Measurements from ENCODE around the gene HOXD9.
A peak's percentile ranks its signal among the peaks of the same experiment; 100 is the strongest.

HOXD9 gene

DNA sequence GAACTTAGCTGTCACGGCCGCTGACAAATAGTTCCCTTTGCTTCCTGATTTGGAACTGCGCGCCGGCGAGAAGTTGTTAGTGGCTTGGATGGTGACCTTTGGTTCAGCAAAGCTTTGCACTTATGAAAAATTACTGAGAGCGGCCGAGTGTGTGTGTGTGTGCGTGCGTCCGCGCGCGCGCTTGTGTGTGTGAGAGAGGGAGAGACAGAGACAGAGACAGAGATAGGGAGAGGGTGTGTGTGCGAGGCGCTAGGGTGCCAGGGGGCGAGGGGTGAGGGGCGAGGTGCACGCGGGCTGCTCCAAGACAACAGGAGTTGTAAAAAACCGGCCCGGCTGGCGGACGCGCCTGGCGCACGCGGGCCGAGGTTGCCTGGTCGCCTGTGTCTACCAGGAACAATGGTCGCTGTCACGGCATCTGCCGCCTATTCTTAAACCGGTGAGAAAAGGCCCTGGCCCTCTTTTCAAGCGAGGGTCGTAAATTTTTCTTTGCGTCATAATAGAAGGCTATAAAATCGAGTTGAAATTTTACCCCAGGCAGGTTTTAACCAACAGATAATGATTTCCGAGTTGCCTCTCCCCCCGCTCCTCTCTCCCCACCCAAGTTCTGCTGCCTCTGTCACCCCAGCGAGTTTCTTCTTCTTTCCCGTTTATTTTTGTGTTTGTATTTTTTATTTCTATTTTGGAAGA is 35.1 kb downstream of the HOXD9 start:
- peak; percentile 75 for DNase-seq

DNA sequence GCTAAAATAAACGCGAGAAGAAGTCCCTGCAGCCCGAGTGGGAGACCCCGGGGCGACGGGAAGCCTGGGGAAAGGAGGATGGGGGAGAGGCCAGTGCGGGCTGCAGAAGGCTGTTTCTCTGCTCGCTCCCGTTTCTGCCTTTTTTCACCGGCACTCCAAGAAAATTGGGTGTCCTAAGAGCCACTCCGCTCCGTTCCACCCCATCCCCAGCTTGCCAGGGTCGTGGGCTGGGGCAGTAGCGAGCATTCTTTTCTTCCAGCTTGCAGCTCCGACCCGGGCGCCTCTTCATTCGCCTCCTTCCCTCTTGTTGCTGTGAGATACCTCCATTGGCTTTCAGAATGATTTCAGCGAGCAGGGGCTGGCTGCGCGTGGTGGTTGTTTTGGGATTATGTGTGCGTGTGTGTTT is 35.7 kb downstream of the HOXD9 start:
- peak; percentile 49 for DNase-seq

DNA sequence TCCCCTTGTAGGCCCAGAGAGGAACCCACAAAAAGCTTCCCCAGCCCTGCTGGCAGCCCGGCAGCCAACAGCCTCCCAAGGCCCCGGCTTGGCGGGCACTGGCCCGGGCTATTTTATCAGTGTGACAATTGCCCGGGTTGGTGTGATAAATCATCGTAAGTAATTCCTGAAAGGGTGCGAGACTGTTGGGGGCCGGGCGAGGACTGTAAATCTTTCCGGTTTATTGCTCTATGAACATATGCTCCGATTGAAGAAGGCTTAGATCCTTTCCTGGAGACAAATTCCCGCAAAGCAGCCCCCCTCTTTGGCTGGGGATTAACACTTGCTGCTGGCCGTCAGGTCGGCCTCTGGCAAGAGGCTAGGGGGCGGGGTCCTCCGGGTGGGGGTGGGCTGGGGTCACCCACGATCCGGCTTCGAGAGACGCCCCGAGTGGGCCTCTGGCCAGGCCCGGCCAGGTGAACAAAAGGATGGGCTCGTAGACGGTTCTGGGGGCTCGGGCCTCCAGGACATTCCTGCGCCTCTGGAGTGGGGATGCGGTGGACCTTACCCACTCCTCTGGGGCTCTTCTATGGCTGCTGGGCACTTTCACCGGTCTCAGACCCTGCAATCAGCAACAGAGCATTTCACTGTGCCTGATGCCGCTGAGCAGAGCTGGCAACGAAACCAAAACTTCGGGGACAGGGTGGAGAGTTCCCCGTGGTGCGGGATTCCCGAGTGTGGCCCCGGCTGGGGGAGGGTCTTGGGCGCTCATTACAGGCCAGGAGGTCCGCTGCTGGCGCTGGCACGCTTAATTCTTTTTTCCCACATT is 36.5 kb downstream of the HOXD9 start:
- no peak for DNase-seq

DNA sequence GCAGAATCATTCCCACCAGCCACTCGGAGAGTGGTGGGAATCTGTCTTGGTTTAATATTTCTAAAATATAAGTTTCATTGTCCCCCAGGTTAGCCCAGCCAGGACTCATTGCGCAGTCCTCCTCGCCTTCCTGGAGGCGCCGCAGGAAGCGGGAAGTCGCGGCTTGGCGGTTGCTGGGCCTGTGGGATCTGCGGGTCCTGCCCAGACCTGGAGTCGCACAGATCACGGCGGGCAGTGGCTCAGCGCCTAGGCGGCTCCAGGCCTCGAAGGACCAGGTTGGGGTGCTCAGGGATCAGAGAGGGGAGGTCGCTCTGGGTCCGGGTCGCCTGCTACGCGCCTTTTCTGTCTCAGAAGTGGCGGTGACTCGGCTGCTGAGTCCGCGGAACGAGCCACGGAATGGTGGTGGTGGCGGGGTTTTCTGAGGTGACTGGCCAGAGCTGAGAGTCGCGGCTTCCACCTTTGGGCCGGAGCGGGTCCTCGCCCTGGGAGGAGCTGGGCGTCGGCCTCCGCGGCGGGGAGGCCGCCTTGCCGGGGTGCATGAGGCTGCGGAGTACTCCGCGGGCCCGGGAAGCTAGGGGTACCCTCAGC is 37.2 kb downstream of the HOXD9 start:
- no peak for DNase-seq

DNA sequence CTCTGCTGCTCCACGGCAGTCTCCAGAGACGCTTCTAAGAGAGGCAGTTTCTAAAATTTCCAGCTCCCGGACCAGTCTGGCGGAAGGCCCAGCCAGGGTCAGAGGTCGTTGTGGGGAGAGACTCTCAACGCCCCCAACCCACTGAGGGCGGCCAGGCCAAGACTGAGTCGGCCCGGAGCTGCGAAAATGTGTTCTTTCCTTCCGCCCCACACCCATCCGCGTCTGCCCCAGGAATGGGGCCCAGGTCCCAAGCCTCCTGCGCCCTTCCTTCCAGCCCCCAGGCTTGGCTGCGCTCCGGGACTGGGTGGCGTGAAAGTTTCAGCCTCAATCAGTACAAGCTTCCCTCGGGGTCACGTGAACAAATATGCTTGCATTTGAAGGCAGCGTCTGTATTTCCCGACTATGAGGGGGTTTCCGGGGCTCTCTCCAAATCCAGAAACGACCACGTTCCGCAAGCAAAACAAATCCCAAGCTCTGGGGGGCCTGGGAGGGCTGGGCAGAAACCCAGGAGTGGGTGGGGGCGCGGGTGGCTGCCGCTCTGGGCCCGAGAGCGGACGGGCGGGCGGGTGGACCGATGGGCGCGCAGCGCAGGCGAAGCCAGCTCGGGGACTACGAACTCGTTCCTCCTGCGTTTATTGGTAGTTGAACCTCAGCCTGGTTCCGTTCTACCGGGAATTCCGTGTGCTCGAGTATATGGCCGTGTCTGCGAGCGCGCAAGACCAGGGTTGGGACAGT is 37.9 kb downstream of the HOXD9 start:
- no peak for DNase-seq

DNA sequence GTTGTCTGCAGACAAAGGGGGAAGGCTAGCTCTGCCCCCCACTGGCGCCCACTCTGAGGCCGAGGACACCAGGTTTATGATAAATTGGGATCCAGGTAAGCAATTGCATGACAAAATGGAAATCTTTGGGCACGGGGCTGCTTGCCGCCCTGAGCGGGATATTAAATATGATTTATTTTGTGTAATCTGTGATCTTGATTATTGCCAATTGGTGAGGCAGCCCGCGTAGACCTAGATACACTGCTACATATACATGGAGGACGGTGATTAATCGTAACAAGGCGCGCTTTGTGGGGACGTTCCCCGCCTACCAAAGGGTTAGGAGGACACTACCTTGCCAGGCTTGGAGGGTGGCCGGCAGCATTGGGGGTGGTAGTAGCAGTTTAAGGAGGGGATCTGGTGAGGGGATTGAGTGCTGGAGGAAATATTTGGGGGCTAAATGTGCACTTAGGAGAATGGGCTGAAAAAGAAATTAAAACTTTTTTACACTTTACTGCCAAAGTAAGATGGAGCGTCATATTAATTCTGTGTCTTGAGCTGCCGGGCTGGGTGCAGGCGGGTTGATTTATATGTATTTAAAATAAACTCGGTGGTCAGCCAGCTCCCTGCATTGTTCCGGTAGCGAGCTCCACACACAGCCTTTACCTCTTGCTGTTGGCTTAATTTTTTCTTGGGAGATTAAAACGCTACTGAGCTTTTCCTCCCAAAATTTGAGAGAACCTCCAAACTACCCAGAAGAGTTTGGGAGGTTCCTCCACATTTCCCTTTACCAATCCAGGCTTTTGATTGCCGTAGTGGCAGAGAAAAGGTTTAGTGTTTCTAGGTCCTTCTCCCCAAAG is 38.7 kb downstream of the HOXD9 start:
- DNase-seq: no peak

DNA sequence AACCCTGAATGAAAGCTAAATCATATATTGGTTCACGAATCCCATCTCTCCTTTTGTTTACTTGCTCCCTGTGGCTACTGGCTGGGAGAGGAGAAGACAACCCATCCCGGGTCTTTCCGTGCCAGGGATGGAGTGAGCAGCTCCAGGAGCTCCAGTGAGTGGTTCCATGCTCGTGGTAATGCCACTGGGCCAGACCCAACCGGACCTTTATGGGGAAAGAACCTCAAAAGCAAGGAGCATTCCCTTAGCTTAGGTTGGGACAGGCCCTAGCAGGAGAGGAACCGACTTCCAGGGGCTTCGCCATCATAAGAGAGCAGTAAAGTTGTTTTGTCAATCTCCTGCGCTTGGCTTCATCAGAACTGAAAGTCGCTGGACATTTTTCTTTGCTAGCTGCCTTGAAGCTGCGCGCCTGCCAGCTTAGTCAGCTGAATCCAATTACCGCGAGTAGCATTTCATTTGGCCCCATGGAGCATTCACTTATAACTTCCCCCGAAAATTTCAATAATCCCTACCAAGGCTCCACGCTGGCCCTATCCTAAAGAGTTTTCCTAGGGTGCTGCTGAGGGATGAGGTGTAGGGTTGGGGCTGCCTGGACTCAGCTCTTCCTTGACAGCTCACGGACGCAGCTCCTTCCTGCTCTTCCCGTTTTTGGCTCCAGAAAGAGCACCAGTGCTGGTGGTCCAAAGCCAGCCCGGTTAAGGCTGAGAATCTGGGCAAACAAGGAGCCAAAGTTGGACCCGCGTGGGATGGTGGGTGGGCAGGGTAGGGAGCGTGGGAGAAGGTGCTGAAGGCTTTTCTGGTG is 39.5 kb downstream of the HOXD9 start:
- no peak for DNase-seq

DNA sequence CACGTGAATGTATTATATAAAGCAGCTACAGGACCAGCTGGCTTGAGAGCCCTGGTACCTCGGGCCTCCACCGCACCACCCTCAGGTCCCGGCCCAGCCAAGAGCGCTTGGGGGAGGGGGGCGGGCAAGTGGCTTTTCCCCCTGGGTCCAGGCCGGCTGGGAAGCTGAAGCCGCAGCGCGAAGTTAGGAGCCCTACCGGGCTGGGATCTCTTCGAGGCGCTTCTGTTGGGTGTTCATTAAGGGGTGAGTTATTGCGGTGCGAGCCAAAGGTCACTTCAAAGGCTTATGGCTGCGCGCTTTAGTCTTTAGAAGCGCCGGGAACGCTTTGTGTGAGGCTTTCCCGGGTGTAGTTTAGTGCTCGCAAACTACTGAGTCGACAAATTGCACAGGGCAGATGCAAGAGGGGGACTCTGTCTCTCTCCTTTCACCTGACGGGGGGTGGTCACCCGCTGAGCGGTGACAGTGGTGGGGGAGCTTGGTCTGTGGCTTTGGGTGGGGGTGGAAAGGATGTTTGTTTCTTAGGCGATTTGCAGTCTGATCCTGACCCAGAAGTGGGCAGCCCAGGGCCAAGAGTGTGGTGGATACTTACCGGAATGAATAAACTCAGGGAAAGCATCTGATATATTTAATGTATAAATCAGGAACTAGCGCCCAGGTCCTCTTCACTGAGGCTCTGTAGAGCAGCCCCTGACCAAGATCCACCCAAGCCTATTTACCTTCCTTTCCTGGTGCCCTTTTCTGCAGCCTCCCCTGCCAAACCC is 40.6 kb downstream of the HOXD9 start:
- DNase-seq: no peak

DNA sequence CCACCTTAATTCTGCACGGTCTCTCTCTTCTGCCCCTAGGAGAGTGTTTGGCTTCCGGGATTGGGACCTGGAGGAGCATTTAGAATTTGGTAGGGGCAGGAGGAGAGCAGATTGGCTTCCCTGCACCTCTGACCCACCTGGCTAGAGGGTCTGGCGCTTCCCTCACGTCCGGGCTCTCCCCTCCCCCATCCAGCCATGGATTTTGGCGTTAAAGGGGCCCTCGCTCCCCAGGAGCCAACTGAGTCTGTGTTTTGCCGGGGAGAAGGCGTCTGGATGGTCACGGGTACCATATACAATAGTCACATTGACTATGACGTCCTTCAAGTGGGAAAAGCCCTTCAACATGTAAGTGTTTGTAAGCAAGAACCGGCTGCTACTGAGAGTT is 41.1 kb downstream of the HOXD9 start:
- DNase-seq: no peak

DNA sequence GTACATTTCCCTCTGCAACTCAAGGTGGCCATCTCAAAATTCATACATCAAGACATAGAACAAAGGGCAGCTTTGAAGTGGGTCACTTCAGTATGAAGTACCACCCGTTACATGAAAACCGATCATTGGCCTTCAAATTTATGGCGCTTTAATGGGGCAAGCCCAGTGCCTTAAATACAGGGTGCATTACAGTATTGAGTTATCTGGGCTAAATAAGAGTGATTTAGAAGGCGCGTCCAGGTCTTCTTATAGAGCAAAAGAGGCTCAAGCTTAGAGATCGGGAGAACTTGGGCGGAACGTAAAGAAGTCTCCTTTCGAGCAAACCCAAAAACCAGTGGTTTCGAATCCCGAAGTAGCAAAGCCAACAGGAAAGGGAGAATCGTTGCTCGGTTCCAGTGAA is 41.7 kb downstream of the HOXD9 start:
- no peak for DNase-seq

DNA sequence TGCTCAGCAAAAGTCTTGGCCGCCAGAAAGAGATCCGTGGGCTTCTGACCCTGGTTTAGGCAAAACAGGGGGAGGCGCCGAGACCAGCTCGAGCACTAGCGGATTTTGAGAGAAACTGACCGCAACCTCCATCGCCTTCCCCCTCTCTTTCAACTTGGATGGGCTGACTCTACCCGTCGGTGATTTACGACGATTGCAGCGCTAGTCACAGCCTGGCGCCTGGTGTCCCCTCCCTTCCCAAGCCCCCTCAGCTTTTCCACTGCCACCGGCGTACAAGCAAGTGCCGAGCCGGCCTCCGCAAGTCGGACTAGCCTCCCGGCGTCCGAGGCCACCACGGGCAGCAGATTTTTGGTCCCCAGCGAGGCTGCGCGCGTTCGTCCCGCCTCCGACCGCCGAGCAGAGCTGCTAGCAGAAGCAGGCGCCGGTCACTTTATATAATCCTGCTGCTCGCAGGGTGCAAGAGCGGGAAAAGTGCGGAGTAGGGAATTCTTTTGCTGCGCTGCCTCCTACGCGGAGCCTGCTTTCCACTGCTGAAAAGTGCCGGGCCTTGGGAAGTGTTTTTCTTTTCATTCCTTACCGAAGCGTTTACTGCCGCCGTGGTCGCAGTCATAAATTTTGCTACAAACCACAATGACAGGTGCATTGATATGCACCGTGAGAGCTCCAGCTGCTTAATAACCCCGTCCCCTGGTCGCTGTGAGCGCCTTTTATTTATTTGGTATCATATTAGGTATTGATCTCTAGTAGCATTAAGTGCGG is 42.3 kb downstream of the HOXD9 start:
- no peak for DNase-seq

DNA sequence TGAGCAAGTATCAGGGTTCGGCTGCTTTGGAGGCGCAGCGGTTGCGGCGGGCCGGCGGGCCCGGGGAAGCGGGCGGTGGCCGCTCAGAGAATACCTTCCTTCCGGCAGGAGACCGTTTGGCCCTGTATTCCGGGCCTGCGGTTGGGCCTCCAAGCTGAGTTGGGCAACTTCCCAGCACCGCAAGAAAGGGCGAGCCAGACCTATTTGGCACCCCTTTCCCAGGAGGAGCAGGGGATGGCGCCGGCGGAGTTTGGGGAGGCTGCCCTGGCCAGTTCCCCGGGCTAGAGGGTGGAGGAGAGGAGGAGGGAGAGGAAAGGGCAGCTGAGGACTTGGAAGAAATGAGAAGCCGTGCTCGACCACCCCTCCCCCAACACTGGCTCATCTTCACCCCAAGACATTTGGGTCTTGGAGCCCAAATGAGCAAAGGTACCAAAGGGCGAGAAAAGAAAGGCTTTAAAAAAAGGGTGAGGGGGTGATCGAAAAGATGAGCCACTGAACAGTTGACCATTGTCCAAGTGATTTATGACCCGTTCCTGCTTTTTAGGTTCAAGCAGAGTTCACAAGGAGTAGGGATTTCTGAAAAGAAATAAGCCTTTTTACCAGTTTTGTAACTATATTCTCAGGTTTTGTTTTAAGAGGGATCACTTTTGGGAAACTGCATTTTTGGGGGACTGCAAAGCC is 43.0 kb downstream of the HOXD9 start:
- DNase-seq: no peak

DNA sequence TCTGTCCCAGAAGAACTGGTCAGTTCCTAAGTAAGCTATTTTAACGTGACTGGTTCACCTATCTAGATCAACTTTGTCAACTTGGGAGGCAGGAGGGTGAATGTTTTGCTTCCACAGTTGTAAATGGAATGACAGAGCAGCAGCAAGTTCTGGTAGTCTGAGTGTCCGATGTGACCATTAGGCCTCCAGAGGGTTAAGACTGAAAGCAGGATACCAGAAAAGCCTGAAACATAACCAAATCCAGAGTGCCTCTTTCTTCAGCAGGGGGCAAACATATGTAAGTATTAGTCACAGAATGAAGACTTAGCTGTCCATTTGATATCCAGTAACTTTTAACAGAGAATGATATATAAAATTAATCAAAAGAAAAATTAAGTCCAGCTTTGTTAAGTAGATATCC is 43.8 kb downstream of the HOXD9 start:
- DNase-seq: no peak

DNA sequence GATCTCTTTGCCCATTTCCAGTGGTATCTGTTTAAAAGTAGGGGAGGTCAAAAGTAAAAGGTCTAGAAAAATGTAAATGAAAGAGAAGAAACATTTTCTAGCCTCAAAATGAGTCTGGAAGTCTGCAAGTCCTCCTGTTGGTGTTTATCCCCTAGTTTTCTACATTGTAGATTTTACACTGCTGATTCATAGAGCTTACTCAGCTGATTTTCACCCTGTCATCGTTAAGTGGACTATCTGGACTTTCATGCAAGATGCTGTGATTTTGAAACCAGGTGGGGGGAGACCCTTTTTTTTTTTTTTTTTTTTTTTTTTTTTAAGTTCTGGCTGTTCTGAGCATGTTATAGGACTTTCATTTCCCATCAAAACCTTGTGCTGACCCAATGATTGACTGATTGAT is 44.9 kb downstream of the HOXD9 start:
- no peak for DNase-seq

DNA sequence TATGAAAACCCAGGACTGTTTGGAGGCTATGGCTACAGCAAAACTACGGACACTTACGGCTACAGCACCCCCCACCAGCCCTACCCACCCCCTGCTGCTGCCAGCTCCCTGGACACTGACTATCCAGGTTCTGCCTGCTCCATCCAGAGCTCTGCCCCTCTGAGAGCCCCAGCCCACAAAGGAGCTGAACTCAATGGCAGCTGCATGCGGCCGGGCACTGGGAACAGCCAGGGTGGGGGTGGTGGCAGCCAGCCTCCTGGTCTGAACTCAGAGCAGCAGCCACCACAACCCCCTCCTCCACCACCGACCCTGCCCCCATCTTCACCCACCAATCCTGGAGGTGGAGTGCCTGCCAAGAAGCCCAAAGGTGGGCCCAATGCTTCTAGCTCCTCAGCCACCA is 46.7 kb downstream of the HOXD9 start:
- no peak for DNase-seq

DNA sequence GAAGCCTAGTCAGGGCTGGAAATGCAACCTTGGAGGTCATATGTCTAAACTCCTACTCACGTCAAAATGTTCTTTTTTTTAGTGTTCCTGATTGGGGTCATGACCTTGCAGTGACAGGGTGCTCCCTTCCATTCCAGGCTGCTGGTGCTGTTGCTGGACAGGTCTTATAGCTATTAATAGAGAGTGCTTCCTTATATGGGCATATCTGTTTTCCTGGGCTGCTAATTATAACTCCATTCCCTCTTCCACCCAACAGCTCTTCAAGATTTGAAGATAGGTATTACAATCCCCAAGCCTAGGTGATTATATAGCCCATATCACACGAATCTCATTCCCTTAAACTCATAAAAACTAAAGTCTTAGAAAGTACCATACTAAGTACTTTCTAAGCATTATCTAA is 47.2 kb downstream of the HOXD9 start:
- DNase-seq: no peak

DNA sequence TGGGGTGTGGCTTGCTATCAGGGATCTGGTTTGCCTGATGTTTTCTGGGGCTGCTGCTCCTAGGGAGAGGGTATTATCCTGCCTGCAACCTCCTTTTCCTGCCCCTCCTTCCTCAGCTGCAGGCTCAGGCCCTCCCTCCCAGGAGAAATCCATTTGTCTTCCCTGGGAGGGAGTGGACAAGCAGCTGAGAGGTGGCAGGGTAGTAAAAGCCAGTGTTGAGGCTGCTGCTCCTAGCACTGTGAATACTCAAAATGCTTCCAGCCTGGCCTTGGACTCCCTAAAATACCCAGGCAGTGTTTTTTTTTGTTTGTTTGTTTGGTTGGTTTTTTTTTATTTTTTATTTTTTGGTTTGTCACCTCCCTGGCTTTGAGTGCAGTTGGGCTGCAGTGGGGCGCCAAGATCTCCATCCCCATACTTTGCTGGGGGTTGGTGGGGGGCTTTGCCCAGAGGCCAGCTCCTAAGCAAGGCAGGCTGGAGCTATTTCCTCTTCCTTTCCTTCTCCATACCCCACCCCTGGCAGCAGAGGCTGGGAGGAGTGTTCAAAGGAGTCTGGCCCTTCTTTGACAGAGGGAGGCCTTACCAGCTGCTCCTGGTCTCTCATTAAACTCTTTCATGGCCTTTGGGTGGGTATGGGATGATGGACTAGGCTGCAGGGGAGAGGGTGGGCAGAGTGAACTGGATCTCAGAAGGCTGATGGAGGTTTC is 48.2 kb downstream of the HOXD9 start:
- DNase-seq: no peak

DNA sequence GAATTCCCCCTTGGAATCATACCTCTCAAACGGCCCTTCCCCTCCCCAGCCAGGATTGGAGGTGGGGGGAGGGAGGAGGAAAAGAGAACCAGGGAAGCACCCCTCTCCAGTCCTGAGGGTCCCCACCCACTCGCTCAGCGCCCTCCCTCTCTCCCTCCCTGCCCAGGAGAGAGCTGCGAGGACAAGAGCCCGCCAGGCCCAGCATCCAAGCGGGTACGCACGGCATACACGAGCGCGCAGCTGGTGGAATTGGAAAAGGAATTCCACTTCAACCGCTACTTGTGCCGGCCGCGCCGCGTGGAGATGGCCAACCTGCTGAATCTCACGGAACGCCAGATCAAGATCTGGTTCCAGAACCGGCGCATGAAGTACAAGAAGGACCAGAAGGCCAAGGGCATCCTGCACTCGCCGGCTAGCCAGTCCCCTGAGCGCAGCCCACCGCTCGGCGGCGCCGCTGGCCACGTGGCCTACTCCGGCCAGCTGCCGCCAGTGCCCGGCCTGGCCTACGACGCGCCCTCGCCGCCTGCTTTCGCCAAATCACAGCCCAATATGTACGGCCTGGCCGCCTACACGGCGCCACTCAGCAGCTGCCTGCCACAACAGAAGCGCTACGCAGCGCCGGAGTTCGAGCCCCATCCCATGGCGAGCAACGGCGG is 49.0 kb downstream of the HOXD9 start:
- DNase-seq: peak; percentile 59
